GM18951 (cell line): ENCODE results near the gene UPK3A.

ENCODE experiments used
- POLR2A ChIP-seq: IDR thresholded peaks from 4 replicates; pipeline ENCODE4 v1.6.1; 2011; ENCODE audit warnings: mild to moderate bottlenecking; ENCODE audit not compliant: insufficient read length, insufficient read depth; ENCODE audit errors: extremely low read depth
- in situ Hi-C: fragments of 300-500 bp; cut with MboI; formaldehyde crosslinking; loops from one replicate; pipeline ENCODE4 v1.12.0; 2022; ENCODE audit warnings: low sequenced_read_pairs, mixed read lengths, inconsistent platforms; ENCODE audit not compliant: unreplicated experiment

UPK3A gene

GRCh38 chr22:45312856-45313255 lies 28.1 kb downstream of the UPK3A start:
- TF ChIP-seq POLR2A, result no peak
- in situ Hi-C loops, result no loop called here

DNA sequence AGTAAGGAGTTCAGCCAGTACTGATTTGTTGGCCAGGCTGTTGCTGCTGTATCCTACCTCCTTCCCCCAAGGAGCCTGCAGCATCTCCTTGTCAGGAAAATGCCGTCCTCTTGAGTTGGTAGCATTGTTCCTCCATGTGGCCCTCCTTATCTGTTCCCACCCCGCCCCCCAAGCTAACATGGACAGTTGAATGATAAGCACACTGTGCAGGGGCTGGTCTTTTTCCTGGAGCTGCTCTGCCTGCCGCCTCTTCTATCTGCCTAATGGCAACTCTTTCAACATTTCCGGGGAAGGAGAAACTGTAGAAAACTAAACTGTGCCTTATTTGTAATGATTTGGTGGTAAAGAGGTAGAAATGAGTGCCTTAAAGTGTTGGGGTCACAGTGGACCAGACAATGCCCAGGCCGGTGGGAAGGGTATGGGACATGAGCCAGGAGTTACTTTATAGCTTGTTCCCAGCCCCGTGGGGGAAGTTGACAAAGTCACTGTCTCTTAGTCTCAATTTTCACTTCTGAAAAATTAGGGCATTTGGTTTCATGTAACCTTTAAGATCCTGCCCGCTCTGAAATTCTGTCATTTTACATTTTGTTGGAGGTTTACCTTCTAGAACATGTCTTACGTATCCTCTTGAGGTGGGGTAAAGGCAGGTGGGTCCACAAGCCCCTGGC lies 29.4 kb downstream of the UPK3A start:
- in situ Hi-C loops, result no loop called here
- no peak for TF ChIP-seq POLR2A

DNA sequence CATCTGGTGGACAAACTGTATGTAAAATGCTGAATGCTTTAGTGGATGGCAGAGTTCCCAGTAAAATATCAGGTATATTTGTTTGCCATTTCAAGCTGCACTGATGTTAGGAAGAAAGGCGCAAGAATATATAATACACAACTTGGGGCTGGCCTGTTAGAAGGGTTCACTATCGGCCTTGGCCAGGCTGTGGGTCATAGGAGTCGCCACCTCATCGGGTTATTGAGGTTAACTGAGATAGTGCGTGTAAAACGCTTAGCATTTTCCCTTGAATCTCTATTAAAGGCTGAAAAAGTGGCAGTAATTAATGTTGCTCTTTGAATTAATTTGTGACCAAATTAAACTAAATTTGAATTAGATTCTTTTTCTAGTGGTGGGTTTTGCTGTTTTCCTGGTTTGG lies 30.0 kb downstream of the UPK3A start:
- no peak for TF ChIP-seq POLR2A
- in situ Hi-C loops, result no loop called here

- no peak for TF ChIP-seq POLR2A
- in situ Hi-C loops, result no loop called here
These were observed 32.2 kb downstream of the UPK3A start for GRCh38 chr22:45316796-45317526.

- in situ Hi-C loops, result no loop called here
- TF ChIP-seq POLR2A, result no peak
These were observed 32.9 kb downstream of the UPK3A start for GRCh38 chr22:45317551-45318167.

DNA sequence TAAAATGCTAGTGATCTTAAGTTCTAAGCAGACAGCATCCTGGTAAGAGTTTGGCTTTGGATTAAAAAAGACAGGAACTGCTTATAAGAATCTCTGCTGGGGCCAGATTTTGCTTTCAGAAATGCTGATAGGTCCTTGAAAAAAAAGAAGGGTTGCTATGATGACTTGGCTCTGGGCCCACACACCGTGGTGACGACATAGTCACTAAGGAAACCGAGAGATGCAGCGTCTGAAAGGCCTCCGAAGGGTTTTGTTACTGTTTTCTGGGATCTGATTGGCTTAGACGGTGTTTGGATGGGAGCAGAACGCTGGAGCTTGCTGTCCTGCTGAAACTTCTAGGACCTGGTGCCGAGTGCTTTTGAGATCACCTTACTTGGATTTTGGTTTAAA lies 33.4 kb downstream of the UPK3A start:
- in situ Hi-C loops, result no loop called here
- no peak for TF ChIP-seq POLR2A

GRCh38 chr22:45318558-45319323 lies 34.0 kb downstream of the UPK3A start:
- in situ Hi-C loops, result no loop called here
- no peak for TF ChIP-seq POLR2A

GRCh38 chr22:45319324-45319685 lies 34.6 kb downstream of the UPK3A start:
- no peak for TF ChIP-seq POLR2A
- in situ Hi-C loops, result no loop called here

DNA sequence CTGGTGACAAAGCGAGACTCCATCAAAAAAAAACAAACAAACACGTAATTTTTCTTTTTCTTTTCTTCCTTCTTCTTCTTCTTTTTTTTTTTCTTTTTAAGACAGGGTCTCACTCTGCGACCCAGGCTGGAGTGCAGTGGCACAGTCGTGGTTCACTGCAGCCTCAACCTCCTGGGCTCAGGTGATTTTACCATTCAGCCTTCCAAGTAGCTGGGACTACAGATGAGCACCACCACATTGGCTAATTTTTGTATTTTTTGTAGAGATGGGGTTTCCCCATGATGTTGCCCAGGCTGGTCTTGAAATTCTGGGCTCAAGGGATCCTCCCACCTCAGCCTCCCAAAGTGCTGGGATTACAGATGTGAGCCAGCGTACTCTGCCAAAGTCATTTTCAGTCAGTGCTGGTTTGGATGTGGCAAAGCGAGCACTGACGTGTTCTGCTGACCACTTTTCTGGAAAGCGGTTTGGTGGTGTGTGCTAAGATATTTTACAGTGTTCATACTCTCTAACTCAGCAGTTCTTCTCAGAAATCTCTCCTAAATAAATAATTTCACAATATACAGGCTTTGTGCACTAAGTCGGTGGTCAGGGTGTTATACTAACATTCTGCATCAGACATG lies 35.7 kb downstream of the UPK3A start:
- in situ Hi-C loops, result no loop called here
- TF ChIP-seq POLR2A, result no peak

DNA sequence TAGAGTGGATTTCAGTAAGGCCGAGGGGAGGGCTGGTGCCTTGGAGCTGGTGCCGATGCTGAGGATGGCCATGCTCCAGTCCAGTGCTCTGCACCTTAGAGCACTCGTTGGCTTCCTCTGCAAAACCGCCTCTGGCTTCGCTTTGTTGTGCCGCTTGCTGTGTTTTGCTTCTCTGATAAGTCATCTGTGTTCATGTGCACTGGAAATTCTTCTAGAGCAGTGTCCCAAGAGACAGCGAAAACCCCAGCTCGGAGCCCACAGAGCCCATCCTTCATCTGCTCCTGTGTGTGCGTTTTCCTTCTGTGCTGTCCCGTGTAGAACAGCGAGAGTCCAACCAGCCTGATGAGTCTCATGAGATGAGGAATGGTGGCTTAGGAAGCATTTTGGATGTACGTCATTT lies 37.1 kb downstream of the UPK3A start:
- no peak for TF ChIP-seq POLR2A
- in situ Hi-C loops, result no loop called here

- no peak for TF ChIP-seq POLR2A
- in situ Hi-C loops, result no loop called here
These were observed 38.2 kb downstream of the UPK3A start for GRCh38 chr22:45322873-45323525.

DNA sequence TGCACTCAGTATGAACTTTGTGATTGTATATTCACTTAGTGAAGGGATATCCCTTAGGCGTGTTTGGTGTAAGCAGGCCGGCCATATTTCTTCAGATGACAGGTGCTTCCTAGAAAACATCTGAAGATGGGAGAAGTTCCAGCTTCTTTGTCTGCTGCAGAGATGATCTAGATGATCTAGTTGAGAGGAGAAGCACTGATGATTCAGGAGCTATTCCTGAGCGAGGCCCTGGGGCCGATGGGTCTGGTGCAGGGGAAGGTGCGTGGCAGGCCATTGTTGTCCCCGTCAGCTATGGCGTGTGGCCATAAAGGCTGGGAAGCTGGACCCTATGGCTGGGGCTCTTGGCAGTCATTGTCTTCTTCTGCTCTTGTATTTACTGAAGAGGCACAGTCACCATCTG lies 38.9 kb downstream of the UPK3A start:
- no peak for TF ChIP-seq POLR2A
- in situ Hi-C loops, result no loop called here
